ENCODE data around the gene CA11.

DNA sequence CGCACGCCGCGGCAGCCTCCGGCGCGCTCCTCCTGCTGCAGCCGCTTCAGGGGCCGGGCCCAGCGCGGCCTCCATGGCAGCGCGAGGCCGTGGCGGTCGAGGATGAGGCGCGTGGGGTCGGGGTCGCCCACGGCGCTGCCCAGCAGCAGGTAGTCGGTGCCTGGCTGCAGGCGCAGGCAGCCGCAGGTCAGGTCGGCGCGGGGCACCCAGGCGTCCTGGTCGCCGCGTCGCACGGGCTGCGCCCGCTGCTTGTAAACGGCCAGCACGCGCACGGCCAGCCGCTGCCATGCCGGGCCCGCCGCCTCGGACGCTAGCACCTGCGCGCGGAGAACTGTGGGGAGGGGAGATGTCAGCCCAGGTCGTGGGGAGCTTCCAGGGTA, 15.7 kb upstream of the CA11 start:
- TF ChIP-seq POLR2AphosphoS5 (IDR thresholded peaks at IDR 0.05; ENCODE audit: borderline replicate concordance, low read depth, low read length) (no peak), EZH2 (IDR thresholded peaks at IDR 0.05) (no peak), FOXP2 (optimal IDR thresholded peaks at IDR 0.05; ENCODE audit: control extremely low read depth, extremely low read length, insufficient read depth) (no peak)

Measured in SK-N-MC (cell line).